Fibroblast of pulmonary artery (primary cell): ENCODE data around the gene DNMT3B.

ENCODE experiments used
- DNase-seq: peaks from one replicate; pipeline ENCODE4 v3.0.0-alpha.2; 2010; ENCODE audit warnings: low read depth
- H3K4me3 ChIP-seq: replicated peaks from 2 replicates; pipeline ENCODE4 v1.5.1; 2011; ENCODE audit warnings: low read depth, mild to moderate bottlenecking, control low read depth, low read length, moderate library complexity
- CTCF ChIP-seq: IDR thresholded peaks from 2 replicates; pipeline ENCODE4 v1.5.1; 2011; ENCODE audit warnings: mild to moderate bottlenecking, control low read depth, low read length, inconsistent platforms; ENCODE audit errors: missing control alignments

Gene DNMT3B

GRCh38 chr20:32819992-32820697 is 58.0 kb downstream of the DNMT3B start:
- peak; percentile 9 for TF ChIP-seq CTCF
- peak overlapping the region; percentile 92 for H3K4me3 ChIP-seq
- peak; percentile 56 for DNase-seq

- peak overlapping the region; percentile 92 for H3K4me3 ChIP-seq
- no peak for DNase-seq
- no peak for TF ChIP-seq CTCF
Measured at GRCh38 chr20:32820698-32821377, 58.7 kb downstream of the DNMT3B start.

DNA sequence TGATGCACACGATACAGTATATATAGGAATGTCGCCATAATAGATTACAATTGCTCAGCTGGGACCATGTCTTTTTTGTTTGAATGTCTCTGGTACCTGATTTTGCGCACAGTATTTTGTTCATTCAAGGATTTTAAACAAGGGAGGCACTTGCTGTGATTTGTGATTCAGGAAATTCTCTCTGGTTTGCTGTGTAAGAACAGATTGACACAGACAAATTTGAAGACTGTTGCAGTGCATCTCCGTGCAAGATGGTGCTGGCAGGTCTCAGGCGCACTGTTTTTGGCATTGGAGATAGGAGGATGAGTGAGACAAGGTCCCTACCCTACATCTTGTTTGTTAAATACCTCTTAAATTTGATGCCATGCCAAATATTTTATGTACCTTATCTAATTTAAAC is 60.0 kb downstream of the DNMT3B start:
- DNase-seq, result no peak
- no peak for TF ChIP-seq CTCF
- no peak overlapping the region for H3K4me3 ChIP-seq

GRCh38 chr20:32823078-32823477 is 60.9 kb downstream of the DNMT3B start:
- peak; percentile 24 for TF ChIP-seq CTCF
- peak; percentile 78 for DNase-seq
- no peak overlapping the region for H3K4me3 ChIP-seq

DNA sequence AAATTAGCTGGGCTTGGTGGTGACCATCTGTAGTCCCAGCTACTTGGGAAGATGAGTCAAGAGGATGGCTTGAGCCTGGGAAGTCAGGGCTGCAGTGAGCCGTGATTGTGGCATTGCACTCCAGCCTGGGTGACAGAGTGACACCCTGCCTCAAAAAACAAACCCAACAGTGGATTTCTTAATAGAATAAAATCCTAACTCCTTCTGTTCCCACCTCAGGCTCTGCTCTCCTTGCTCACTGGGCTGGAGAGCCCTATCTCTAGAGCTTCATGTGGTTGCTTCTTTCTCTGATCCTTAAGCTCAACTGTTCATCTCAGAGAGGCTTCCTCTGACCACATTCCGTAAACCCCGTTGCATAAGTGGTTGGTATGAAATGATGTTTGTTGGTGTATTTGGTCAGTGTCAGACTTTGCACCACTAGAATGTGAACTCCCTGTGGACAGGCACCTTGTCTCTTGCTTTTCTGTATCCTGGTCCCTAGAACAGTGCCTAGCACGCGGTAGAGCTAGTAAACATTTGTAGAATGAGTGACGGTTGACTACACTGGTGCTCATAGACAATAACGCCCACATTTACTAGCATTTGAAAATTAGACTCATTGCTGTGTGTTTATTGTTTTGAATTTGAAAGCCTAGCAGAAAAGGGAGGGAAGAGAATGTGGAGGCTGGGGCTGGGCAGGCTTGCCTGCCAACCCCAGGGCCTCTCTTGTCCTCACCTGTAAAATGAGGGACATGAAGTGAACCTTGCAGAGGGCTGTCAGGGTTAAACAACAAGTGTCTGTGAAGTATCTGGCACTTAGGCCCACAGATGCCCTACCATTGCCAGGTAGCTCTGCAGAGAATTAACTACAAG is 61.8 kb downstream of the DNMT3B start:
- no peak for TF ChIP-seq CTCF
- DNase-seq, result peak; percentile 29
- no peak overlapping the region for H3K4me3 ChIP-seq

DNA sequence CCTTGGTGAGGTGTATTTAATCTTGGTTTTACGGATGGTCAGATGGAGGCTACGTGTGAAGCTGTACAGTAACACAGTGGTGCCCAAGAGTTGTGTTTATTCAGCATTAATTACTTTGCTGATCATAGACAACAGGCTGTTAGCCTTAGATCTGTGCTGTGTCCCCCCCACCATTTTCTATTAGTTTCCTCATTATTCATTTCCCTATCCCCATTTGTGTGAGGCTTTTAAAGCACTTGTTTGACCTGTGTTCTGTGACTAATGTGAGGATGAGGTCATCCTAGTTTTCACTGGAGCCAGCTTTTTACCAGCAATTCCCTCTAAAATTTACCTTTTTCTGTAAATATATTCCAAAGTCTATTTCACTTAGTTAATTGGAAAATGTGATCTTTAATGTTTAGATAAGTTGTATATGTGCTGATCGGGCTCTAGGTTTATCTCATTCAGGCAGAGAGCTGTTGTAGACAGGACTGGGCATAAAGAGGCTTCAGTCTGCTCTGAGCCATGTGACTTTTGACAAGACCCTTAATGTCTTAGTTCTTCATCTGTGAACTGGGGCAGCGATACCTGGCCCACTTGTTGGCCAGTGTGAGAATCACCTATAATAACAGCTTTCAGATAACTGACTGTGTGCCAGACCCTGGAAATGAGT is 66.0 kb downstream of the DNMT3B start:
- no peak for DNase-seq
- no peak for TF ChIP-seq CTCF
- no peak overlapping the region for H3K4me3 ChIP-seq
